COR-L47 (cell line): ENCODE data around the gene RNF214.
"Not testable (repeated sequence)": the region's sequence is repeated elsewhere in the genome, so short reads cannot be mapped to it uniquely, and the experiment has no call there.

Experiments
- DNase-seq: peaks from one replicate; lab custom pipeline; 2025; lab: John Stamatoyannopoulos, UW

Gene RNF214

GRCh38 chr11:117230999-117231841 is 1.3 kb upstream of the RNF214 start:
- no peak for DNase-seq

- no peak for DNase-seq
These were observed 704 bp upstream of the RNF214 start, which contains the start of gene PCSK7 for GRCh38 chr11:117231842-117232091. Gene PCSK7 (minus strand): TSS chr11:117232073. CDS start chr11:117229844, 2,229 bp downstream.

GRCh38 chr11:117232911-117233409 is 489 bp downstream of the RNF214 start:
- DNase-seq = no peak

- DNase-seq = no peak
These were observed 5.8 kb downstream of the RNF214 start for GRCh38 chr11:117238221-117238620.

GRCh38 chr11:117239295-117239694 is 6.8 kb downstream of the RNF214 start:
- DNase-seq = no peak

GRCh38 chr11:117248341-117248740 is 15.9 kb downstream of the RNF214 start:
- no peak for DNase-seq

- DNase-seq = no peak
These were observed 17.1 kb downstream of the RNF214 start for GRCh38 chr11:117249571-117249970.

GRCh38 chr11:117251506-117251905 is 19.0 kb downstream of the RNF214 start:
- DNase-seq = no peak

GRCh38 chr11:117255966-117256365 is 23.5 kb downstream of the RNF214 start:
- DNase-seq = no peak

GRCh38 chr11:117256573-117256972 is 24.1 kb downstream of the RNF214 start:
- no peak for DNase-seq

GRCh38 chr11:117258576-117258975 is 26.1 kb downstream of the RNF214 start:
- DNase-seq = no peak

- no peak for DNase-seq
These were observed 26.9 kb downstream of the RNF214 start for GRCh38 chr11:117259417-117259816.

- not testable (repeated sequence) for DNase-seq
These were observed 32.3 kb downstream of the RNF214 start for GRCh38 chr11:117264624-117265323.

GRCh38 chr11:117265745-117266144 is 33.3 kb downstream of the RNF214 start:
- no peak for DNase-seq

- no peak for DNase-seq
These were observed 37.4 kb downstream of the RNF214 start for GRCh38 chr11:117269856-117270255.

- DNase-seq = no peak
These were observed 38.7 kb downstream of the RNF214 start for GRCh38 chr11:117271208-117271607.

GRCh38 chr11:117272175-117272574 is 39.7 kb downstream of the RNF214 start:
- not testable (repeated sequence) for DNase-seq

- DNase-seq = no peak
These were observed 41.2 kb downstream of the RNF214 start for GRCh38 chr11:117273550-117274289.

GRCh38 chr11:117278347-117278746 is 45.9 kb downstream of the RNF214 start:
- DNase-seq = no peak

GRCh38 chr11:117279711-117280376 is 47.4 kb downstream of the RNF214 start:
- no peak for DNase-seq

GRCh38 chr11:117281159-117281558 is 48.7 kb downstream of the RNF214 start:
- DNase-seq = no peak

GRCh38 chr11:117281869-117282268 is 49.4 kb downstream of the RNF214 start:
- DNase-seq = no peak
